Measurements from ENCODE around the gene MPP1. TPM values are rescaled to one million over a fixed set of nuclear protein-coding genes. Genes with fewer than 3 reads are reported as not detected.

MPP1 gene
- total and polyA plus RNA-seq, 9 of the 15 experiments (the other 6 are each of a cell fraction or from before 2014, with no cell fraction given) = 227 to 395 (median 283) TPM

- 0 out of 4 replicates have a peak, but pooled peaks of 1 of the 2 experiments have one; percentile 11 for TF ChIP-seq ARNT (IDR thresholded peaks at IDR 0.05)
- no peak for TF ChIP-seq NR3C1 (CRISPR knock-in tag; IDR thresholded peaks at IDR 0.05)
- TF ChIP-seq DDX20 (tag; IDR thresholded peaks at IDR 0.05; ENCODE audit: low read depth) = 0 out of 2 replicates have a peak, but pooled peaks have one; percentile 7
- no peak for TF ChIP-seq CBX2 (IDR thresholded peaks at IDR 0.05; ENCODE audit: insufficient read depth, low read length, poor library complexity, severe bottlenecking)
- TF ChIP-seq SMAD4 (CRISPR knock-in tag; conservative IDR thresholded peaks at IDR 0.05) = no peak
- TF ChIP-seq KLF1 (tag; IDR thresholded peaks at IDR 0.05) = no peak
- TF ChIP-seq NBN (IDR thresholded peaks at IDR 0.05; ENCODE audit: low read depth) = no peak
- no peak for TF ChIP-seq MXI1 (IDR thresholded peaks at IDR 0.05; ENCODE audit: low read depth, low read length)
- TF ChIP-seq ZNF398 (CRISPR knock-in tag; IDR thresholded peaks at IDR 0.05) = no peak
- TF ChIP-seq MIER1 (IDR thresholded peaks at IDR 0.05; ENCODE audit: low read depth) = no peak
- TF ChIP-seq TBL1XR1 (IDR thresholded peaks at IDR 0.05; ENCODE audit: low read length in 2 of 2) = no peak
- TF ChIP-seq CHD7 (IDR thresholded peaks at IDR 0.05; ENCODE audit: low read depth, low read length) = no peak
- TF ChIP-seq CREM (IDR thresholded peaks at IDR 0.05; ENCODE audit: low read depth) = peak; percentile 69
- no peak for TF ChIP-seq CCNT2 (IDR thresholded peaks at IDR 0.05; ENCODE audit: borderline replicate concordance, extremely low read depth, insufficient read length, low read depth, low read length)
- no peak for TF ChIP-seq EWSR1 (IDR thresholded peaks at IDR 0.05; ENCODE audit: borderline replicate concordance, low read depth, partially characterized antibody)
Observed at GRCh38 chrX:154819771-154820341, 14.6 kb upstream of the MPP1 start (continued).
